HG02884 (cell line): Measurements from ENCODE around the gene SUPV3L1.
"Not testable (repeated sequence)": the region's sequence is repeated elsewhere in the genome, so short reads cannot be mapped to it uniquely, and the experiment has no call there.

Experiments
- ATAC-seq: cut with Tn5 transposase; IDR thresholded peaks from one replicate; pipeline ENCODE4 v1.9.1; 2021; ENCODE audit warnings: mild to moderate bottlenecking, moderate library complexity; ENCODE audit not compliant: unreplicated experiment

SUPV3L1 gene

GRCh38 chr10:69228151-69228550 lies 48.1 kb downstream of the SUPV3L1 start:
- no peak for ATAC-seq

GRCh38 chr10:69229616-69229916 lies 49.5 kb downstream of the SUPV3L1 start:
- no peak for ATAC-seq

GRCh38 chr10:69230128-69230527 lies 50.1 kb downstream of the SUPV3L1 start:
- ATAC-seq: no peak

GRCh38 chr10:69232252-69232651 lies 52.2 kb downstream of the SUPV3L1 start:
- ATAC-seq: no peak

GRCh38 chr10:69232736-69233480 lies 52.9 kb downstream of the SUPV3L1 start:
- ATAC-seq: no peak

- ATAC-seq: no peak
Observed at GRCh38 chr10:69234447-69234846, 54.4 kb downstream of the SUPV3L1 start.

GRCh38 chr10:69237528-69238159 lies 57.6 kb downstream of the SUPV3L1 start:
- no peak for ATAC-seq

- ATAC-seq: no peak
Observed at GRCh38 chr10:69239136-69239535, 59.1 kb downstream of the SUPV3L1 start.

- ATAC-seq: no peak
Observed at GRCh38 chr10:69239816-69240434, 59.9 kb downstream of the SUPV3L1 start.

- no peak for ATAC-seq
Observed at GRCh38 chr10:69240455-69240854, 60.4 kb downstream of the SUPV3L1 start.

- ATAC-seq: no peak
Observed at GRCh38 chr10:69241575-69241974, 61.5 kb downstream of the SUPV3L1 start.

GRCh38 chr10:69242040-69242851 lies 62.2 kb downstream of the SUPV3L1 start:
- ATAC-seq: no peak

GRCh38 chr10:69242852-69243212 lies 62.8 kb downstream of the SUPV3L1 start:
- ATAC-seq: no peak

GRCh38 chr10:69243817-69244216 lies 63.8 kb downstream of the SUPV3L1 start:
- no peak for ATAC-seq

GRCh38 chr10:69246036-69246435 lies 66.0 kb downstream of the SUPV3L1 start:
- no peak for ATAC-seq

GRCh38 chr10:69246581-69247312 lies 66.7 kb downstream of the SUPV3L1 start:
- ATAC-seq: no peak

GRCh38 chr10:69247313-69247710 lies 67.3 kb downstream of the SUPV3L1 start:
- no peak for ATAC-seq

GRCh38 chr10:69248117-69248730 lies 68.2 kb downstream of the SUPV3L1 start:
- no peak for ATAC-seq

GRCh38 chr10:69250041-69250440 lies 70.0 kb downstream of the SUPV3L1 start:
- no peak for ATAC-seq

- not testable (repeated sequence) for ATAC-seq
Observed at GRCh38 chr10:69251417-69251816, 71.4 kb downstream of the SUPV3L1 start.
